K562 (cell line): ENCODE data around the gene SRGAP3. TPM values are rescaled to one million over a fixed set of nuclear protein-coding genes. Genes with fewer than 3 reads are reported as not detected.
A peak's percentile ranks its signal among the peaks of the same experiment; 100 is the strongest.

Source experiments
- ARID1B ChIP-seq: fragments of 450-650 bp; IDR thresholded peaks from 2 replicates; pipeline ENCODE4 v1.6.1; 2016; ENCODE audit warnings: antibody characterized with exemption, mild to moderate bottlenecking, inconsistent platforms
- BRCA1 ChIP-seq, 2 experiments: fragments of 450-650 bp in 1 of 2; sonication (generic) in 1 of 2; formaldehyde crosslinking in 1 of 2; IDR thresholded peaks; 2 replicates each; pipeline versions ENCODE4 v1.5.0 to v1.6.1; 2017 to 2020; ENCODE audit warnings: mild to moderate bottlenecking in 1 of 2, missing genetic modification reagents in 1 of 2
- CAMTA2 ChIP-seq: fragments of 250-450 bp; sonication (Bioruptor Pico); conservative IDR thresholded peaks from 2 replicates; pipeline ENCODE4 v1.5.1; 2022
- CBX2 ChIP-seq: fragments of 200-600 bp; sonication (generic); IDR thresholded peaks from one replicate; pipeline ENCODE4 v1.6.1; 2012; ENCODE audit warnings: mild to moderate bottlenecking, low read length, inconsistent platforms; ENCODE audit not compliant: insufficient read depth, poor library complexity, severe bottlenecking
- E4F1 ChIP-seq: fragments of 250-450 bp; sonication (Bioruptor Pico); IDR thresholded peaks from 2 replicates; pipeline ENCODE4 v1.5.0; 2021; ENCODE audit warnings: mild to moderate bottlenecking, borderline replicate concordance
- MED1 ChIP-seq: sonication (generic); formaldehyde crosslinking; IDR thresholded peaks from 2 replicates; pipeline ENCODE4 v1.8.1; 2023; ENCODE audit warnings: missing genetic modification reagents, borderline replicate concordance
- MEIS2 ChIP-seq: fragments of 450-650 bp; IDR thresholded peaks from 2 replicates; pipeline ENCODE4 v1.6.1; 2014; ENCODE audit warnings: mild to moderate bottlenecking; ENCODE audit not compliant: partially characterized antibody
- MTA1 ChIP-seq: fragments of 450-650 bp; IDR thresholded peaks from 2 replicates; pipeline ENCODE4 v1.6.1; 2017; ENCODE audit warnings: borderline replicate concordance
- PBX2 ChIP-seq, 2 experiments: IDR thresholded peaks in 1 of 2; conservative IDR thresholded peaks in 1 of 2; 2 replicates each; pipeline ENCODE4 v1.6.1; 2016; ENCODE audit warnings: low read depth in 2 of 2, mild to moderate bottlenecking in 1 of 2, missing compliant biosample characterization in 1 of 2, missing genetic modification characterization in 1 of 2, moderate library complexity in 1 of 2
- PTBP1 ChIP-seq: fragments of 200-400 bp; formaldehyde crosslinking; IDR thresholded peaks from 2 replicates; pipeline ENCODE4 v1.6.1; 2017; ENCODE audit warnings: low read depth, low read length
- RFX1 ChIP-seq: fragments of 450-650 bp; IDR thresholded peaks from 2 replicates; pipeline ENCODE4 v1.6.1; 2016; ENCODE audit warnings: mild to moderate bottlenecking, moderate library complexity
- VEZF1 ChIP-seq: fragments of 200-800 bp; sonication (Bioruptor generic); IDR thresholded peaks from 2 replicates; pipeline ENCODE4 v1.6.1; 2017; ENCODE audit warnings: missing genetic modification characterization, missing compliant biosample characterization
- ZBTB17 ChIP-seq: fragments of 450-650 bp; formaldehyde crosslinking; IDR thresholded peaks from 2 replicates; pipeline ENCODE4 v1.4.0; 2020; ENCODE audit warnings: mild to moderate bottlenecking
- ZNF174 ChIP-seq: fragments of 250-450 bp; sonication (Bioruptor Pico); IDR thresholded peaks from 2 replicates; pipeline ENCODE4 v1.4.0; 2020; ENCODE audit warnings: mild to moderate bottlenecking
- ZNF277 ChIP-seq: fragments of 250-450 bp; sonication (Bioruptor Pico); IDR thresholded peaks from 2 replicates; pipeline ENCODE4 v1.8.0; 2022; ENCODE audit warnings: inconsistent platforms, mild to moderate bottlenecking, moderate library complexity, borderline replicate concordance
- ZNF830 ChIP-seq: fragments of 250-450 bp; sonication (Bioruptor Pico); IDR thresholded peaks from 2 replicates; pipeline ENCODE4 v1.5.0; 2021; ENCODE audit warnings: mild to moderate bottlenecking
- polyA plus RNA-seq, 8 experiments: library from polyadenylated mRNA; depleted of rRNA in 4 of 8; stranded (reverse) in 5 of 8; unstranded in 3 of 8; fragments of >200 nt; fragmentation: Nextera tagmentation in 2 of 8; fragmentation: Illumina TruSeq in 1 of 8; extraction: Ambion mirVana in 2 of 8; extraction: Trizol in 1 of 8; gene quantifications; 2 replicates each; pipeline versions ENCODE4 v1.2.1 to v1.2.3, GENCODE V29; 2011 to 2014; ENCODE audit warnings: inconsistent platforms in 1 of 8, missing spikeins in 1 of 8
- total RNA-seq, 7 experiments: library from RNA; depleted of rRNA in 6 of 7; stranded (reverse); fragments of >200 nt in 6 of 7; fragmentation: Illumina TruSeq in 2 of 7; extraction: Trizol in 2 of 7; gene quantifications; 2 replicates each; pipeline versions ENCODE4 v1.2.1 to v1.2.3, GENCODE V29; 2011 to 2021; ENCODE audit warnings: low replicate concordance in 1 of 7
- TF ChIP-seq, protein P1 (sequence below): fragments of 250-450 bp; sonication (Bioruptor Pico); IDR thresholded peaks from 2 replicates; pipeline ENCODE4 v1.5.0; 2021

SRGAP3 gene
- total and polyA plus RNA-seq, 9 of the 15 experiments (the other 6 are each of a cell fraction or from before 2014, with no cell fraction given): 0.11 to 0.85 (median 0.35) TPM; not detected in 2

- TF ChIP-seq VEZF1 (CRISPR knock-in tag) (no peak), PTBP1 (no peak), RFX1 (no peak), BRCA1 (IDR thresholded peaks at IDR 0.05) (no peak), BRCA1 (CRISPR knock-in tag; IDR thresholded peaks at IDR 0.05) (no peak), ZBTB17 (CRISPR knock-in tag) (no peak), PBX2 (CRISPR knock-in tag; IDR thresholded peaks at IDR 0.05; ENCODE audit: low read depth) (peak; percentile 39; the same call in 1 of the 2 replicates), PBX2 (tag; conservative IDR thresholded peaks at IDR 0.05; ENCODE audit: low read depth) (peak; percentile 94), ZNF830 (CRISPR knock-in tag) (no peak), CAMTA2 (no peak), MTA1 (no peak), ARID1B (peak; percentile 49; the same call in 1 of the 2 replicates), CBX2 (no peak), E4F1 (CRISPR knock-in tag) (no peak), ZNF174 (no peak), ZNF277 (CRISPR knock-in tag) (no peak), MEIS2 (peak; percentile 95), MED1 (CRISPR knock-in tag) (no peak)
- TF ChIP-seq, protein P1, sequence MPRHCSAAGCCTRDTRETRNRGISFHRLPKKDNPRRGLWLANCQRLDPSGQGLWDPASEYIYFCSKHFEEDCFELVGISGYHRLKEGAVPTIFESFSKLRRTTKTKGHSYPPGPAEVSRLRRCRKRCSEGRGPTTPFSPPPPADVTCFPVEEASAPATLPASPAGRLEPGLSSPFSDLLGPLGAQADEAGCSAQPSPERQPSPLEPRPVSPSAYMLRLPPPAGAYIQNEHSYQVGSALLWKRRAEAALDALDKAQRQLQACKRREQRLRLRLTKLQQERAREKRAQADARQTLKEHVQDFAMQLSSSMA (CRISPR knock-in tag): no peak
These were observed 118.8 kb downstream of the SRGAP3 start (continued) for GRCh38 chr3:9130345-9131305.
